ENCODE data around the gene REPS1. TPM values are rescaled to one million over a fixed set of nuclear protein-coding genes. Genes with fewer than 3 reads are reported as not detected.

REPS1 gene
- total RNA-seq, 2 experiments from 2014 or later, result 41.9 to 45.6 TPM

- CTCF ChIA-PET, result interaction anchor here (1.0 to 1.2 kb wide), 2 partner anchors 39 to 57 kb away, joined by 4 to 5 read pairs; no protein-coding TSS in a partner anchor
- H3K27ac Mint-ChIP-seq, result no peak overlapping the region
- no peak for DNase-seq
- H3K4me1 Mint-ChIP-seq, result peaks cover 2% of the 10 kb centered on the region
- peaks cover 19% of the 10 kb centered on the region for H3K36me3 Mint-ChIP-seq (ENCODE audit: low read depth)
- H3K4me3 Mint-ChIP-seq, result no peak overlapping the region
- POLR2A ChIA-PET, result no interaction called here
- no peaks in the 10 kb centered on the region for H3K27me3 Mint-ChIP-seq
- no peaks in the 10 kb centered on the region for H3K9me3 Mint-ChIP-seq
These were observed 56.4 kb downstream of the REPS1 start for GRCh38 chr6:138931660-138932059.

- peaks cover 18% of the 10 kb centered on the region for H3K36me3 Mint-ChIP-seq (ENCODE audit: low read depth)
- POLR2A ChIA-PET, result no interaction called here
- H3K4me3 Mint-ChIP-seq, result no peak overlapping the region
- H3K27me3 Mint-ChIP-seq, result no peaks in the 10 kb centered on the region
- H3K4me1 Mint-ChIP-seq, result no peaks in the 10 kb centered on the region
- H3K9me3 Mint-ChIP-seq, result no peaks in the 10 kb centered on the region
- H3K27ac Mint-ChIP-seq, result no peak overlapping the region
- DNase-seq, result no peak
- CTCF ChIA-PET, result interaction anchor here (0.6 kb wide), 1 partner anchor 681 kb away, joined by 3 read pairs; no protein-coding TSS in a partner anchor
These were observed 61.5 kb downstream of the REPS1 start for GRCh38 chr6:138926579-138926978.

DNA sequence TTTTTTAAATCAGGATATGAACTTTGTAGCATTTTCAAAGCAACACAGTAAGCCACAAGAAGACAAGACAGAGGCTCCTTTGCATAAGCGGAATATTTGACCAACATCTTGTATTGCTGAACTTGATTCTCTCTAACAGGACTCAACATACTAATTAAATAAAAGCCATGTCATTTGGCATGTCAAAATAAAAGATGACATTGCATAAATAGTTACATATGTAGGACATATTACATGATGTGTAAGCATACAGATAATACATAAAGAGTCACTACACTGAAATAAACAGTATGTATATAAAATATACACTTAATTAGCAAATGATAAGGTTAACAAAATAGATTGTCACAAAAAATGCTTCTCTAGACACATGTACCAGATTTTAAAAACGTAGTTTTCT, 62.2 kb downstream of the REPS1 start:
- POLR2A ChIA-PET, result no interaction called here
- no peaks in the 10 kb centered on the region for H3K4me1 Mint-ChIP-seq
- no peak for DNase-seq
- no peaks in the 10 kb centered on the region for H3K9me3 Mint-ChIP-seq
- no peaks in the 10 kb centered on the region for H3K27me3 Mint-ChIP-seq
- peaks cover 18% of the 10 kb centered on the region for H3K36me3 Mint-ChIP-seq (ENCODE audit: low read depth)
- H3K27ac Mint-ChIP-seq, result no peak overlapping the region
- no peak overlapping the region for H3K4me3 Mint-ChIP-seq
- CTCF ChIA-PET, result no interaction called here

DNA sequence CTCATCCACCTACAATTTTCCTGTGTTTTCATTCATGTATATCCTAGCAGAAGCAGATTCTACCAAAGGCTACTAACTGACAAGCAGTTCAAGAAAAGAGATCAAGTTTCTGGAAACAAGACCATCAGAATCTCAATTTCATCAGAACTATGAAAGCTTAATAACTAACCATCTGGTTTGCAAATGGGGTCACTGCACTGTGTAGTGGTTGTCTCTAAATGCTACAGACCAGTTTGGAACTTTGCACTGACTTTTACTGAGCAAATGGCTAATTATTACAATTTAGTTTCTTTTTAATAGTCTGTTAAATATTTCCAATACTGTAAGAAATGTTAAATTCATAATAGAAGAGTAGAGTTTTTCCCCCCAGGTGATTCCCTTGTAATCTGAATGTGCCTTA, 64.5 kb downstream of the REPS1 start:
- Mint-ChIP-seq H3K9me3 (no peaks in the 10 kb centered on the region), H3K4me3 (no peak overlapping the region), H3K4me1 (no peaks in the 10 kb centered on the region), H3K27me3 (no peaks in the 10 kb centered on the region), H3K27ac (no peak overlapping the region), H3K36me3 (ENCODE audit: low read depth) (peaks cover 22% of the 10 kb centered on the region)
- ChIA-PET POLR2A (no interaction called here), CTCF (no interaction called here)
- no peak for DNase-seq

DNA sequence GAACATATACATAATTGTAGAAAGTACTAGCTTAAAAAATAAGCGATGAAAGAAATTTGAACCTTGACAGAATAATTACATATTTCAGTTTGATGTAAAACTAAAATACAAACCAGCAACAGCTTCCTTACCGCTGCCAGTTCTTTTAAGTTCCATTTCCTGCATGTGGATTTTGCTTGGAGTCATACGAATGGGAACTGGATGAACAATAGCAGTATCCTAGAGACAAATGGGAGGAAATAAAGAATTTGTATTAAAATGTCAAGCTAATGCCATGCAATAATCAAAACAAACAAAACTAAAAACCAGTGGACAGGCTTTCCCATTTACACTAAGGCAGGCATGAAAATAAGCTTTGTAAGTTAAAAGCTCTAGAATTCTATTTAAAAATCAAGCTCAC, 67.1 kb downstream of the REPS1 start:
- no peaks in the 10 kb centered on the region for H3K27me3 Mint-ChIP-seq

DNA sequence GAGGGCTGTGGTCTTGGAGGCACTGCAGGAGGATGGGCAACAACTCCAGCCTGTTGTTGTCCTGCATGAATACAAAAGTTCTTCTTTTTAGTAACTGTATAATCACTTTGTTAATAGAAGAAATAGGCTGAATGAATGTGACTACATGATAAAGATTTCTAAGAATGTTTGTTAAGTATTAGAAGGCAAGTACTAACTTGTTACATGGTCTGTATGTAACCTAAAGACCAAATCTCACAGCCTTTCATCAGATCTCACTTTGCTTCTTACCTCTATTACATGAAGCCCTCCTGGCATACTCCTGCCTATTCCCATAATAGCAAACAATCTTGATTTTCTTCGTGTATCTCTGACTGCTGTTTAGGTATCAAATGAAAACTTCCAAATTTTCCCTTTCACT, 73.4 kb downstream of the REPS1 start:
- Mint-ChIP-seq H3K4me3 (no peak overlapping the region), H3K27ac (no peak overlapping the region), H3K36me3 (ENCODE audit: low read depth) (peaks cover 50% of the 10 kb centered on the region), H3K9me3 (no peaks in the 10 kb centered on the region), H3K27me3 (no peaks in the 10 kb centered on the region), H3K4me1 (no peaks in the 10 kb centered on the region)
- CTCF ChIA-PET, result no interaction called here
- DNase-seq, result no peak
- POLR2A ChIA-PET, result no interaction called here

More for the DNA sequence above, 67.1 kb downstream of the REPS1 start:
- Mint-ChIP-seq H3K27ac (no peak overlapping the region), H3K4me1 (no peaks in the 10 kb centered on the region), H3K9me3 (no peaks in the 10 kb centered on the region), H3K36me3 (ENCODE audit: low read depth) (peaks cover 20% of the 10 kb centered on the region), H3K4me3 (no peak overlapping the region)
- DNase-seq, result no peak
- CTCF ChIA-PET, result no interaction called here
- POLR2A ChIA-PET, result no interaction called here

- H3K36me3 Mint-ChIP-seq (ENCODE audit: low read depth), result peaks cover 57% of the 10 kb centered on the region
- H3K27me3 Mint-ChIP-seq, result no peaks in the 10 kb centered on the region
- no peak overlapping the region for H3K27ac Mint-ChIP-seq
- no peak overlapping the region for H3K4me3 Mint-ChIP-seq
- DNase-seq, result no peak
- H3K9me3 Mint-ChIP-seq, result no peaks in the 10 kb centered on the region
- ChIA-PET POLR2A (no interaction called here), CTCF (no interaction called here)
- H3K4me1 Mint-ChIP-seq, result no peaks in the 10 kb centered on the region
These were observed 75.7 kb downstream of the REPS1 start for GRCh38 chr6:138912308-138912707.

- H3K27me3 Mint-ChIP-seq, result no peaks in the 10 kb centered on the region
- H3K4me1 Mint-ChIP-seq, result no peaks in the 10 kb centered on the region
- no peak for DNase-seq
- POLR2A ChIA-PET, result no interaction called here
- H3K27ac Mint-ChIP-seq, result no peak overlapping the region
- CTCF ChIA-PET, result no interaction called here
- H3K36me3 Mint-ChIP-seq (ENCODE audit: low read depth), result peaks cover 65% of the 10 kb centered on the region
- H3K9me3 Mint-ChIP-seq, result no peaks in the 10 kb centered on the region
- H3K4me3 Mint-ChIP-seq, result no peak overlapping the region
These were observed 78.1 kb downstream of the REPS1 start for GRCh38 chr6:138909975-138910374.

DNA sequence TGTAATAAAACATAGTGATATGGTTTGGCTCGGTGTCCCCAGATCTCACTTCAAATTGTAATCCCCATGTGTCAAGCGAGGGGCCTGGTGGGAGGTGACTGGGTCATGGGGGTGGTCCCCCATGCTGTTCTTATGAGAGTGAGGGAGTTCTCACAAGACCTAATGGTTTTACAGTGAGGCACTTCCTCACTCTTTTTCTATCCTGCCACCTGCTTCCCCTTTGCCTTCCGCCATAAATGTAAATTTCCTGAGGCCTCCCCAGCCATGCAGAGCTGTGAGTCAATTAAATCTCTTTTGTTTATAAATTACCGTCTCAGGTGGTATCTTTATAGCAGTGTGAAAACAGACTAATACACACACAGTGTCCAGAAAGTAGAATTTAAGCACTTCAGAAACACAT, 78.5 kb downstream of the REPS1 start:
- Mint-ChIP-seq H3K9me3 (no peaks in the 10 kb centered on the region), H3K27me3 (no peaks in the 10 kb centered on the region), H3K4me3 (no peak overlapping the region), H3K4me1 (no peaks in the 10 kb centered on the region), H3K27ac (no peak overlapping the region), H3K36me3 (ENCODE audit: low read depth) (peaks cover 64% of the 10 kb centered on the region)
- ChIA-PET CTCF (no interaction called here), POLR2A (no interaction called here)
- no peak for DNase-seq

GRCh38 chr6:138907167-138907566, 80.9 kb downstream of the REPS1 start:
- Mint-ChIP-seq H3K36me3 (ENCODE audit: low read depth) (peaks cover 52% of the 10 kb centered on the region), H3K9me3 (no peaks in the 10 kb centered on the region), H3K4me3 (no peak overlapping the region), H3K27me3 (no peaks in the 10 kb centered on the region), H3K27ac (no peak overlapping the region), H3K4me1 (no peaks in the 10 kb centered on the region)
- CTCF ChIA-PET, result interaction anchor here (1.1 kb wide), 1 partner anchor 82 kb away, joined by 4 read pairs; no protein-coding TSS in a partner anchor
- POLR2A ChIA-PET, result no interaction called here
- DNase-seq, result no peak

DNA sequence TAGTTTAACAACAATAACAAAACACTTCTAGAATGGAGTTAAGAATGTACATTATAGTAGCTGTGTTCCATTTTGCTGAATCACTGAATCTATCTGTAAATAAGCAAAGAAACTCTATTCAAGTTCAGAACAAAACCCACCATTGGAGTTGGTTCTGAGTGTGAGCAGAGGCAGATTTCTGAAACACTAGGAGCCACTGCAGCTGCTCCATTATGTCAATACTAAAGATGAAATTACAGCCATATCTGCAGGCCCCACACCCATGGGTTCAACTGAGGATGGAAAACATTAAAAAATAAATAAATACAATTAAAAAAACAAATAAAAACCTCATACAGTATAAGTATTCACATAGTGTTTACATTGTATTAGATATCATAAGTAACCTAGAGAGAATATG, 91.0 kb downstream of the REPS1 start:
- Mint-ChIP-seq H3K36me3 (ENCODE audit: low read depth) (peaks cover 31% of the 10 kb centered on the region), H3K4me1 (no peaks in the 10 kb centered on the region), H3K27ac (no peak overlapping the region), H3K4me3 (no peak overlapping the region), H3K9me3 (no peaks in the 10 kb centered on the region), H3K27me3 (no peaks in the 10 kb centered on the region)
- ChIA-PET POLR2A (no interaction called here), CTCF (no interaction called here)
- DNase-seq, result no peak

DNA sequence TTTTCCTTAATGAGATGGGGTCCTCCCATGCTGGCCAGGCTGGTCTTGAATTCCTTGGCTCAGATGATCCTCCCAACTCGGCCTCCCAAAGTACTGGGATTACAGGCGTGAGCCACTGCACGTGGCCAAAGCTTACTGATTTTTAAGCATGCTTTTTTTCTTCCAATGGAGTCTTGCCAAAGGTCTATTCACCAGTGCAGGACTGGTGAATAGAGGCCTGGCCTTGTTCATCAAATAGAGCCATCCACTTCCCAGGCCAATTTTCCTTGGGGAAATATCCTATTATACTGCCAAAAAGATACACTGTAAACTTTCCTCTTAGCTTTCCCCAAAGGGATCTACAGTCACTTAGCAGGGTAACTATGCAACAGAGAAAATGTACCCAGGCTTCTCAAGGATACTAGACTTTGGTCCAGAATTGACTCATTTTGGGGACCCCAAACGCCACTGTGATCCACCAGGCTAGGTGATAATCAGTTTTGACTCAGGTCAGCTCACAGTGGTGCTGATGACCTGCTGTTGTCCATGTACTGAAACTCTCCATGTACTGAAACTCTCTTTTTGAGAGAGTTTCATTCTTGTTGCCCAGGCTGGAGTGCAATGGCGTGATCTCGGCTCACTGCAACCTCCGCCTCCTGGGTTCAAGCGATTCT, 91.8 kb downstream of the REPS1 start:
- no peaks in the 10 kb centered on the region for H3K4me1 Mint-ChIP-seq
- H3K27me3 Mint-ChIP-seq, result no peaks in the 10 kb centered on the region
- no peak for DNase-seq
- no peak overlapping the region for H3K27ac Mint-ChIP-seq
- ChIA-PET CTCF (no interaction called here), POLR2A (interaction anchor here (0.6 kb wide), 1 partner anchor 1728 kb away, joined by 3 read pairs; no protein-coding TSS in a partner anchor)
- H3K9me3 Mint-ChIP-seq, result no peaks in the 10 kb centered on the region
- H3K36me3 Mint-ChIP-seq (ENCODE audit: low read depth), result peaks cover 28% of the 10 kb centered on the region
- H3K4me3 Mint-ChIP-seq, result no peak overlapping the region

GRCh38 chr6:138891255-138891986, 96.6 kb downstream of the REPS1 start:
- Mint-ChIP-seq H3K9me3 (no peaks in the 10 kb centered on the region), H3K27ac (no peak overlapping the region), H3K27me3 (no peaks in the 10 kb centered on the region), H3K4me1 (no peaks in the 10 kb centered on the region), H3K36me3 (ENCODE audit: low read depth) (peaks cover 4% of the 10 kb centered on the region), H3K4me3 (no peak overlapping the region)
- ChIA-PET POLR2A (no interaction called here), CTCF (no interaction called here)
- DNase-seq, result no peak

All from activated CD4-positive, alpha-beta memory T cell treated with anti-CD3 and anti-CD28 coated beads, Interleukin-2, amount 10 ng/mL, durations not matched to agents 7 days and 5 days (primary cell).